Left renal cortex interstitium (tissue), 4 donors: Measurements from ENCODE around the gene RUSF1. TPM values are rescaled to one million over a fixed set of nuclear protein-coding genes. Genes with fewer than 3 reads are reported as not detected.
"Not testable (repeated sequence)": the region's sequence is repeated elsewhere in the genome, so short reads cannot be mapped to it uniquely, and the experiment has no call there.

ENCODE experiments used
- DNase-seq, 4 donors: peaks; one replicate each; pipeline ENCODE4 v3.0.0-alpha.2; 2013; ENCODE audit warnings: low read depth in 4 of 4, low spot score in 2 of 4, missing footprints in 1 of 4
- polyA plus RNA-seq, 4 donors: library from polyadenylated mRNA; unstranded; fragments of 120-200 nt; gene quantifications; one replicate each; pipeline ENCODE4 v1.2.1, GENCODE V29; 2013; ENCODE audit not compliant: insufficient read length in 4 of 4

Gene RUSF1
- polyA plus RNA-seq, 4 donors = 70.2 to 103 (median 87.8) TPM

- no peak for DNase-seq
Observed at GRCh38 chr16:31519759-31520431, 11.7 kb upstream of the RUSF1 start.

DNA sequence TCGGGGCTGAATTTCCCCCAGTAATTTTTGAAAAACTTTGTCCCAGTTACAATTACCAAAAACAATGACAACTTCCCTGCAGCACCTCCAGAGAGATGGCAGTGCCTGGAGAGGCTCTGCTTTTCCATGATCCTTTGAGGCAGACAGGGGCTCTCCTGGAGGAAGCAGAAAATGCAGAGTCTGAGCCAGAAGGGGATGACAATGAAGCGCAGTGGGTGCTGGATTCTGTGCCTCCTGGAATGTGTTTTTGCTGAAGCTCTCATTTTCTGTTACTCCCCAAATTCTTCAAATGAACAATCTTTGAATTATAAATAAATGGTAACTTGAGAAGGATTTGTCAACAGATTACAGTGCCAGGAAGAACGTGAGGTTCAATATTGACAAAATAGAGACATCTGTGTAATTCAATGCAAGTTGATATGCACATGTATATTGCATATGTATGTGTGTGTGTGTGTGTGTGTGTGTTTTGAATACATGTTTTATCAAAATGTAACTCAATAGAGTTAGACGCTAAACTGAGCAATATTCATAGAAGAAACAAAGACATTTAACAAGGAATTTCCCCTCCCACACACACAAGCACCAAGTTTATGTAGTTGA, 9.7 kb upstream of the RUSF1 start:
- no peak for DNase-seq

GRCh38 chr16:31513884-31514283, 5.7 kb upstream of the RUSF1 start:
- DNase-seq = no peak

GRCh38 chr16:31513126-31513525, 4.9 kb upstream of the RUSF1 start:
- no peak for DNase-seq

- DNase-seq = peak in 1 of 4 donors; percentile 83
Observed at GRCh38 chr16:31508706-31509195, 560 bp upstream of the RUSF1 start.

DNA sequence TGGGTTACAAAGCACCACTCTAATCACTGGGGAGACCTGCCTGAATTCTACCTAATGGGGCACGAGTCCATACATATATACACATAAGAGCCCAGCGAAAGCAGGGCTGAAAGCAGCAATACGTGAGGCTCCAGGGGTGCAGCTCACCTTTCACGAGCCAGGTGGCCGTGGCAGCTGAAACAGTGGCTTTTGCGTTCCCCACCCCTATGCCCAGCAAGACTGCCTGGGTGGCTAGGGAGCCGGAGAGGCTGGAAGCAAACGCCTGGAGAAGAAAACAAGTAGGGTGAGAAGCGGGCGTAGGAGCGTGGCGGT, 618 bp downstream of the RUSF1 start:
- DNase-seq = no peak

DNA sequence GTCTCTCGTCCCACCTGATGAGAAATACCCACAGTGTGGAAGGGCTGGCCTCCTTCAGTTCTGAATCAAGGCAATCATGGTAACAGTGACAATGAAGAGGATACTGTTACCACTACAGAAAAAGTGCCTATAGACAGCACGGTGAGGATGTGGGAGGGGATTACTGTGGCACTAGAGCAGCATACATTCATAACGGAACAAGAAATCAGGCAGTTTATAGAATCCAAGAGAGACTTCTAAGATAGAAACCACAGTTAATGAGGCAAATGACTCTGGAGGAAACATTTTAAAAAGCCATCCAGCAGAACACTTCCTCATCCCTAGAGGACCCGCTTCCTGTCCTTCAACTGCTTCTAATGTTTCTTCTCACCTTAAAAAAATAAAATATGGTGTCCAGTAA, 2.7 kb downstream of the RUSF1 start:
- DNase-seq = no peak

DNA sequence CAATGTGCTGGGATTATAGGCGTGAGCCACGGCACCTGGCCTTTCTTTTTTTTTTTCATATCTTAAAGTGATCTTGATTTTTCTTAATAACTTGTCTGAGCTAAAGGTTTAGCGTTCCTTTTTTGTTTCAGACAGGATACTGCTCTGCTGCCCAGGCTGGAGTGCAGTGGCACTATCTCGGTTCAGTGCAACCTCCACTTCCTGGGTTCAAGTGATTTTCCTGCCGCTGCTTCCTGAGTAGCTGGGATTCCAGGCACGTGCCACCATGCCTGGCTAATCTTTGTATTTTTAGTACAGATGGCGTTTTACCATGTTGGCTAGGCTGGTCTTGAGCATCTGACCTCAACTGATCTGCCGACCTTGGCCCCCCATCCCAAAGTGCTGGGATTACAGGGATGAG, 4.0 kb downstream of the RUSF1 start:
- DNase-seq = no peak

GRCh38 chr16:31503555-31503954, 4.6 kb downstream of the RUSF1 start:
- not testable (repeated sequence) for DNase-seq

GRCh38 chr16:31502981-31503380, 5.2 kb downstream of the RUSF1 start:
- DNase-seq = no peak

DNA sequence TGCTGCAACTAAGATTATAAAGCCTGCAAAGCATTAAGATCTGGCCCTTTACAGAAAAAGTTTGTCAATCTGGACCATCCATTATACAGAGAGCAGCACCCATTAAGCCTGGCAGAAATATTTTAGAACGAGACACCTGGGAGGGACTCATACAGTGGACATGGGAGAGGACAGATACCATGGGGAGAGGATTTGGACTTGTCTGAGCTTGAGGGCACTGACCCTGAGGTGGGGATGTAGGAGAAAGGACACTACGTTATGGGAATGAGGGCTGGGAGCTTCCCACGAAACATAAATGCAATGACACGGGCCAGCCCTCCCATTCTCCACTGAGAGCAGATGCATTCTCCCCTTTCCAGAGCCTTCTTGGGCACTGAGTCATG, 6.2 kb downstream of the RUSF1 start:
- no peak for DNase-seq

GRCh38 chr16:31501226-31501965, 6.8 kb downstream of the RUSF1 start:
- DNase-seq = no peak

- DNase-seq = no peak
Observed at GRCh38 chr16:31499928-31500327, 8.3 kb downstream of the RUSF1 start.

DNA sequence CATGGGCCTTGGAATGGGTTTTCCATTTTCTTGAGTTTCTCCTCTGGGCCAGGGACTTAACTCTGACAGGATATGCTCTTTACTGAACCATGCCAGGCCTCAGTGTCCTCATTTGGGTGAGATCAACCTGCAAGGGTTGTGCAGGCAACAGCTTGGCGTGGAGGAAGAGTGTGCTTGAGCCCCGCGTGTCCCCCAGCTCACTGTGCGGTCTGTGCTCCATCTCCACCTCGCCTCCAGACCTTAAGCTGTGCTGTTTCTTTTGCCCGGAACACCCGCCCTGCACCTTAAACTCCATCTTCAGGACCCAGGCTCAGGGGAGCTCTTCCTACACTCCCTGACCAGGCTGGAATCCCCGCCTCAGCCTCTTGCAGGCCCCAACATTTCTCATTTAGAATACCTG, 9.7 kb downstream of the RUSF1 start:
- no peak for DNase-seq

- DNase-seq = no peak
Observed at GRCh38 chr16:31496670-31497069, 11.5 kb downstream of the RUSF1 start.

GRCh38 chr16:31493506-31494125, 14.6 kb downstream of the RUSF1 start:
- no peak for DNase-seq

GRCh38 chr16:31491778-31492418, 16.3 kb downstream of the RUSF1 start:
- DNase-seq = no peak

- DNase-seq = no peak
Observed at GRCh38 chr16:31489616-31490584, 18.3 kb downstream of the RUSF1 start.

DNA sequence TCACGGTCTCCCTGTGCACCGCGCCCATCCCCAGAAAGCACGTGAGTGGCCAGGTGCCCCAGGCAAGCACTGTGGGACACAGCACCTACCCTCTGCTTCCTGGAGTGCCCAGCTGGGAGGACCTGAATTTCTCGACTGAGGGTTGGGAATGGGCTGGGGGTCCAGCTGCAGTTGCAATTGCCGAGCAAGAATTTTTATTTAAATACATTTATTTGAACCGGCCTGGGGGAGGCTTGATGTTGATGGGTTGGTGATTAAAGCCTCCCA, 19.0 kb downstream of the RUSF1 start:
- no peak for DNase-seq
